Lung (tissue), 12 donors: ENCODE measurements around the gene GAR1. TPM values are rescaled to one million over a fixed set of nuclear protein-coding genes. Genes with fewer than 3 reads are reported as not detected.

Experiments used
- ATAC-seq: fragments of 200-7000 bp; cut with Tn5 transposase; one replicate; pipeline ENCODE4 v1.9.1; 2020; ENCODE audit warnings: moderate number of reproducible peaks; ENCODE audit not compliant: insufficient read depth, low FRiP score
- DNase-seq, 3 donors: peaks; one replicate each; pipeline ENCODE4 v3.0.0-alpha.2; 2013 to 2017
- H3K27ac ChIP-seq, 2 donors: one replicate each; pipeline ENCODE4 v1.5.1; 2013; ENCODE audit warnings: mild to moderate bottlenecking in 2 of 2, moderate library complexity in 2 of 2, control low read depth in 1 of 2, inconsistent platforms in 1 of 2, low read depth in 1 of 2, low read length in 1 of 2
- H3K27me3 ChIP-seq, 3 donors: one replicate each; pipeline ENCODE4 v1.5.1; 2013; ENCODE audit warnings: low read length in 2 of 3; ENCODE audit not compliant: control insufficient read depth in 3 of 3, insufficient read depth in 3 of 3
- H3K36me3 ChIP-seq, 4 donors: one replicate each; pipeline ENCODE4 v1.5.1; 2013; ENCODE audit warnings: low read length in 4 of 4, mild to moderate bottlenecking in 1 of 4, moderate library complexity in 1 of 4; ENCODE audit not compliant: control insufficient read depth in 4 of 4, insufficient read depth in 4 of 4
- H3K4me1 ChIP-seq, 5 donors: one replicate each; pipeline ENCODE4 v1.5.1; 2013; ENCODE audit warnings: low read length in 5 of 5, mild to moderate bottlenecking in 2 of 5, moderate library complexity in 1 of 5; ENCODE audit not compliant: control insufficient read depth in 5 of 5, insufficient read depth in 5 of 5
- H3K4me3 ChIP-seq: one replicate; pipeline ENCODE4 v1.5.1; 2013; ENCODE audit warnings: mild to moderate bottlenecking, control low read depth, moderate library complexity
- H3K9ac ChIP-seq, 2 donors: one replicate each; pipeline ENCODE4 v1.5.1; 2013; ENCODE audit warnings: low read length in 2 of 2, control low read depth in 1 of 2; ENCODE audit not compliant: insufficient read depth in 1 of 2
- H3K9me3 ChIP-seq, 4 donors: one replicate each; pipeline ENCODE4 v1.5.1; 2013; ENCODE audit warnings: low read length in 3 of 4, mild to moderate bottlenecking in 1 of 4, moderate library complexity in 1 of 4; ENCODE audit not compliant: control insufficient read depth in 4 of 4, insufficient read depth in 3 of 4
- WGBS, 2 donors: extraction: QIAGEN DNeasy Blood & Tissue Kit; methylation state at CpG; one replicate each; pipeline ENCODE4 v1.1.7; 2013; 5-methylcytosine and 5-hydroxymethylcytosine counted together
- polyA plus RNA-seq, 2 donors: library from polyadenylated mRNA; stranded (reverse); fragments of 200-250 nt; gene quantifications; one replicate each; pipeline ENCODE4 v1.2.1, GENCODE V29; 2013
- total RNA-seq, 2 donors: library from RNA; depleted of rRNA in 1 of 2; stranded (reverse); fragments of >200 nt in 1 of 2; gene quantifications; one replicate each; pipeline ENCODE4 v1.2.1, GENCODE V29; 2014 to 2021
- TF ChIP-seq, protein P1 (sequence below): IDR thresholded peaks from 2 replicates; pipeline ENCODE4 v1.5.1; 2012; ENCODE audit warnings: mild to moderate bottlenecking; ENCODE audit errors: control extremely low read depth, extremely low read depth
- donor health status: control.
- donor health status: control.
- donor health status: Bipolar disorder and iron deficiency.
- donor health status: healthy.
- donor health status: DM: yes; HTN: yes; CAD: no.

The GAR1 gene
- total and polyA plus RNA-seq, 4 donors: 7.4 to 24.8 (median 15.2) TPM

DNA sequence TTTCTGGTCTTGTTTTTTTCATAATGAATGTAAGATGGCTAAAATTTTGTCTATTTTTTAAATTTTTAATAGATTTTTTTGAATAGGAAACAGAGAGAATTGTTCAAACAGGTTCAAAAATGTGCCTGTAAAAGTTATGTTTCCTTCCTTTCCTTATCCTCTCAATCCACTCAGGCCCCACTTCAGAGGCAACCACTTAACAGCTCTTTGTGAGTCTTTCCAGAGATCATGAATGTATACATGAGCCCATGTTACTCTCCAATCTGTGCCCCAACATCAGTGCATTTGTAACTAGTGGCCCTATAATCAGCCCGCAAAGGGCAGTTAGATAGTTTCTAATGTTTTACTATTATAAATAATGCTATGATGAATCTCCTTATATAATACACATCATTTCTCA is 27.8 kb upstream of the GAR1 start:
- TF ChIP-seq, protein P1, sequence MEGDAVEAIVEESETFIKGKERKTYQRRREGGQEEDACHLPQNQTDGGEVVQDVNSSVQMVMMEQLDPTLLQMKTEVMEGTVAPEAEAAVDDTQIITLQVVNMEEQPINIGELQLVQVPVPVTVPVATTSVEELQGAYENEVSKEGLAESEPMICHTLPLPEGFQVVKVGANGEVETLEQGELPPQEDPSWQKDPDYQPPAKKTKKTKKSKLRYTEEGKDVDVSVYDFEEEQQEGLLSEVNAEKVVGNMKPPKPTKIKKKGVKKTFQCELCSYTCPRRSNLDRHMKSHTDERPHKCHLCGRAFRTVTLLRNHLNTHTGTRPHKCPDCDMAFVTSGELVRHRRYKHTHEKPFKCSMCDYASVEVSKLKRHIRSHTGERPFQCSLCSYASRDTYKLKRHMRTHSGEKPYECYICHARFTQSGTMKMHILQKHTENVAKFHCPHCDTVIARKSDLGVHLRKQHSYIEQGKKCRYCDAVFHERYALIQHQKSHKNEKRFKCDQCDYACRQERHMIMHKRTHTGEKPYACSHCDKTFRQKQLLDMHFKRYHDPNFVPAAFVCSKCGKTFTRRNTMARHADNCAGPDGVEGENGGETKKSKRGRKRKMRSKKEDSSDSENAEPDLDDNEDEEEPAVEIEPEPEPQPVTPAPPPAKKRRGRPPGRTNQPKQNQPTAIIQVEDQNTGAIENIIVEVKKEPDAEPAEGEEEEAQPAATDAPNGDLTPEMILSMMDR: no peak
- H3K36me3 ChIP-seq: no peaks in the 10 kb centered on the region
- H3K9ac ChIP-seq: no peak overlapping the region
- DNase-seq (peak in 2 of 3 donors; percentile 36 to 62), ATAC-seq (no peak)
- 71 to 84% methylated on average over 1 of the region's 1 CpG for WGBS, 2 donors
- H3K9me3 ChIP-seq: no peaks in the 10 kb centered on the region
- no peak overlapping the region for H3K4me3 ChIP-seq
- peaks cover 0 to 6% (median 0%) of the 10 kb centered on the region in 5 donors for H3K4me1 ChIP-seq
- no peak overlapping the region for H3K27ac ChIP-seq
- H3K27me3 ChIP-seq: no peaks in the 10 kb centered on the region

DNA sequence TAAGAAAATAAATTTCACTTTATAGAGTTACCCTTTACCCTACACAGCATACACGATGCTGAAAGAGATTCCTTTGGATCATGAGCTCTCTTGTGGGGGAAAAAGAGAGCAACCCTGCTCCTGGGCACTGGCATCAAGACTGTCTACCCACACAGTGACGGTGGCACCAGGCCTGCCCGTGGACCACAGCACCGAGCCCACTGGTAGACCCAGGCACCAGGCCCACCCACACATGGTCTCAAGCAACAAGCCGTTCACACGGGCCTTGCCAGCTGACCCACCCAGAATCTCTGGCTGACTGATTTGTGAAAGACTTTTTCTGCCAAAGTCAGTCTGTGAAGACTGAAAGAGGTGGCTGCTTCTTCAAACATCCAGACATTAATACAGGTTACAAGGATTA is 20.5 kb upstream of the GAR1 start:
- Histone ChIP-seq H3K4me1 (peaks cover 0 to 1% (median 0%) of the 10 kb centered on the region in 5 donors), H3K36me3 (no peaks in the 10 kb centered on the region), H3K4me3 (no peak overlapping the region), H3K27me3 (no peaks in the 10 kb centered on the region), H3K27ac (no peak overlapping the region), H3K9ac (no peak overlapping the region), H3K9me3 (peaks cover 0 to 7% (median 5%) of the 10 kb centered on the region in 4 donors)
- WGBS, 2 donors: 93 to 95% methylated on average over 6 of the region's 6 CpGs
- ATAC-seq: no peak
- no peak for DNase-seq
- TF ChIP-seq, protein P1: no peak

DNA sequence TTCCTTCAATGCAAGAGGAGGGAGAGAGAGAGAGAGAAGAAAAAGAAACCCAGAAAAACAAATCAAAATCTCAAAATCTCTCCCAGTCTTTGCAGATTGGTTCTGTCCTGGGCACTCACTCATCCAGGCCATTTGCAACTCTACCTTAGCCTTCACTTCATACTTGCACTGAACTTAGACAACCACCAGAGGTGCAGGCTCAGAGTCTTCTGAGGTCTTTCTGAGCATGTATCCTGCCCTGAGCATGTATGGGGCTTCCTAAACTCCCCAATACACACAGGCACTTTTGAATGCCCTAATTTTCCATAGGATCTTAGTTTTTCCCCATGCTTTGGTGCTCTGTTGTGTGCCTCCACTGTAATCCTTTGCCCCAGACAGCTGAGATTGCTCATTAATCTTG is 16.7 kb upstream of the GAR1 start:
- ATAC-seq: no peak
- no peaks in the 10 kb centered on the region for H3K27me3 ChIP-seq
- H3K9me3 ChIP-seq: peaks cover 0 to 5% (median 4%) of the 10 kb centered on the region in 4 donors
- no peak overlapping the region for H3K4me3 ChIP-seq
- TF ChIP-seq, protein P1: no peak
- no peak for DNase-seq
- no peak overlapping the region for H3K9ac ChIP-seq
- no peaks in the 10 kb centered on the region for H3K36me3 ChIP-seq
- peaks cover 0 to 1% (median 0%) of the 10 kb centered on the region in 5 donors for H3K4me1 ChIP-seq
- no peak overlapping the region for H3K27ac ChIP-seq
